Coronary artery (tissue), 2 donors: ENCODE measurements around the gene LGR4.

ENCODE experiments used
- DNase-seq: peaks from one replicate; pipeline ENCODE4 v3.0.0-alpha.2; 2017; ENCODE audit warnings: low spot score
- H3K27ac ChIP-seq, 2 donors: fragments of 200-600 bp; sonication (generic); one replicate each; pipeline ENCODE4 v1.5.1; 2016 to 2019
- H3K4me3 ChIP-seq: fragments of 200-600 bp; sonication (generic); 2 replicates; pipeline ENCODE4 v1.5.1; 2016; ENCODE audit warnings: mild to moderate bottlenecking, moderate library complexity
- CTCF ChIP-seq: fragments of 200-600 bp; sonication (generic); IDR thresholded peaks from one replicate; pipeline ENCODE4 v1.5.1; 2019; ENCODE audit warnings: antibody characterized with exemption

The LGR4 gene

GRCh38 chr11:27409742-27410141 lies 62.8 kb downstream of the LGR4 start:
- TF ChIP-seq CTCF, result no peak
- Histone ChIP-seq H3K27ac (peak overlapping the region in 1 of 2 donors; percentile 29), H3K4me3 (no peak overlapping the region)
- DNase-seq, result no peak

DNA sequence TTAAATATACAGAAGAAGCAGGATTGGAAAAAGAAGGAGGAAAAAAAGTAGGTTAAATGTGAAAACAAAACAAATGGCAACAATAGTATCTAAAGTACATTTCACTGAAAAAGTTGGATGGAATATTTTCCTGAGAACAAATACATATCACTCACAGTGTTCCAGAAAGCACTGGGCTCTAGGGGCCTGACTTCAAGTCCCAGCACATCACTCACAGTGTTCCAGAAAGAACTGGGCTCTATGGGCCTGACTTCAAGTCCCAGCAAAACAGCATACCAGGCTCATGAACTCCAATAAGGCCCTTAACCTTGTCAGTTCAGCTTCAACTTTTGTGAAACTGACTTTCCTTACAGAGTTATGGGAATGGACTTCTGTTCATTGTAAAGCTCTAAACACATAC lies 63.5 kb downstream of the LGR4 start:
- TF ChIP-seq CTCF, result no peak
- H3K27ac ChIP-seq, result peak overlapping the region; percentile 4 to 29
- no peak for DNase-seq
- no peak overlapping the region for H3K4me3 ChIP-seq

- TF ChIP-seq CTCF, result no peak
- no peak for DNase-seq
- H3K4me3 ChIP-seq, result no peak overlapping the region
- H3K27ac ChIP-seq, result peak overlapping the region; percentile 4 to 56
Observed at GRCh38 chr11:27408246-27408800, 64.3 kb downstream of the LGR4 start.

- H3K27ac ChIP-seq, result peak overlapping the region; percentile 11 to 65
- TF ChIP-seq CTCF, result no peak
- H3K4me3 ChIP-seq, result no peak overlapping the region
- no peak for DNase-seq
Observed at GRCh38 chr11:27406498-27407354, 65.9 kb downstream of the LGR4 start.

GRCh38 chr11:27405134-27405533 lies 67.5 kb downstream of the LGR4 start:
- Histone ChIP-seq H3K4me3 (no peak overlapping the region), H3K27ac (peak overlapping the region; percentile 17 to 24)
- no peak for DNase-seq
- TF ChIP-seq CTCF, result no peak

GRCh38 chr11:27404427-27404826 lies 68.2 kb downstream of the LGR4 start:
- TF ChIP-seq CTCF, result no peak
- peak overlapping the region in 1 of 2 donors; percentile 24 for H3K27ac ChIP-seq
- H3K4me3 ChIP-seq, result no peak overlapping the region
- no peak for DNase-seq

DNA sequence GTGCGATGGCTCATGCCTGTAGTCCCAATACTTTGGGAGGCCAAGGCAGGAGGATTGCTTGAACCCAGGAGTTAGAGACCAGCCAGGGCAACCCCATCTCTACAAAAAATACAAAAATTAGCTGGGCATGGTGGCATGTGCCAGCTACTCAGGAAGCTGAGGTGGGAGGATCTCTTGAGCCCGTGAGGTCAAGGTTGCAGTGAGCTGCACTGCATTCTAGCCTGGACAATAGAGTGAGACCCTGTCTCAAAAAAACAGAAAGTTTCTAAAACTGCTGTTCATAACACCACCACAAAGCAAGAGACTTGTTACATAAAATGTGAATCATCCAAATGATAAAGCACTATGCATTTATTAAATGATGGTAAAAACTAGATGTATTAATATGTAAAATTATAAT lies 69.4 kb downstream of the LGR4 start:
- TF ChIP-seq CTCF, result no peak
- Histone ChIP-seq H3K27ac (no peak overlapping the region), H3K4me3 (no peak overlapping the region)
- no peak for DNase-seq
